HL-60 (cell line): ENCODE results near the gene SPON1.
A peak's percentile ranks its signal among the peaks of the same experiment; 100 is the strongest.

ENCODE experiments used
- DNase-seq, 2 experiments: peaks; one replicate each; pipeline ENCODE4 v3.0.0-alpha.2; 2010 to 2020; ENCODE audit warnings: low read depth in 1 of 2, low spot score in 1 of 2
- H3K27ac ChIP-seq: fragments of 250-450 bp; sonication (Bioruptor Pico); replicated peaks from 2 replicates; pipeline ENCODE4 v1.5.1; 2020; ENCODE audit warnings: mild to moderate bottlenecking, moderate library complexity
- H3K27me3 ChIP-seq: fragments of 250-450 bp; sonication (Bioruptor Pico); 2 replicates; pipeline ENCODE4 v1.5.1; 2021; ENCODE audit warnings: mild to moderate bottlenecking, moderate library complexity; ENCODE audit not compliant: insufficient read depth, poor library complexity, severe bottlenecking
- H3K4me3 ChIP-seq: replicated peaks from 2 replicates; pipeline ENCODE4 v1.5.1; 2011; ENCODE audit warnings: mild to moderate bottlenecking, control low read depth, low read length; ENCODE audit not compliant: insufficient read depth
- GABPA ChIP-seq: IDR thresholded peaks from 2 replicates; pipeline ENCODE4 v1.6.1; 2012; ENCODE audit warnings: low read depth
- POLR2AphosphoS5 ChIP-seq: IDR thresholded peaks from 2 replicates; pipeline ENCODE4 v1.6.1; 2012; ENCODE audit warnings: low read depth
- SPI1 ChIP-seq: IDR thresholded peaks from 2 replicates; pipeline ENCODE4 v1.6.1; 2012; ENCODE audit warnings: low read depth, mild to moderate bottlenecking, borderline replicate concordance
- TF ChIP-seq, protein P1 (sequence below): IDR thresholded peaks from one replicate; pipeline ENCODE4 v1.5.1; 2011; ENCODE audit warnings: low read length, control low read depth, inconsistent platforms; ENCODE audit not compliant: insufficient read depth
- TF ChIP-seq, protein P2 (sequence below): IDR thresholded peaks from 2 replicates; pipeline ENCODE4 v1.6.1; 2012; ENCODE audit warnings: low read depth; ENCODE audit not compliant: insufficient replicate concordance

SPON1 gene

DNA sequence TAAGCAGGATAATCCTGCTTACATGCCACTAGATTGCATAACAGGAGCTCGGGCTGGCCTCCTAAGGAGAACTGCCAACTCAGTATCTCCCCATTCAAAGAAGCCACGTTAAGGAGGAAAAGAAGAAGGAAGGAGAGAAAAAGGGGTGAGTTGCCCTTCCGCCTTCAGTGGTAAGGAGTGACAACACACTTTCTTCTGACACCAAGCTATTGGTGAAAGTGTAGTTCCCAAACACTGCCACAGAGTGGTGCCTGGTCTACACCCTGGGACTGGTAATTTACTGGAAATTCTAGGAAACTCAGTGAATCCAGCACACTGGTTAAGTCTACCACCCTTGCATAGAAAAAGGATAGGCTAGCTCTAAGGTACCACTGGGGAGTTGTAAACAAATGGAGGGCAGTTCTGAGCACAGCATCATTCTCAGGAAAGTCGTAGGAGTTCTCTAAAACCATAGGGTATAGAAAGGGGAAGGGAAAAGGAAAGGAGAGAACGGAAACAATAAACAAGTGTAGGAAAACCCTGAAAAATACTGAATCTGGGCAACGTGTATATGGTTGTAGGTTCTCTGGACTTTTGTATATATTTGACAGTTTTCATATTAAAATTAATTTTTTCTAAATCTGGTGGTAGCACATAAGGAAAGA lies 338.3 kb downstream of the SPON1 start:
- Histone ChIP-seq H3K4me3 (no peak overlapping the region), H3K27me3 (peaks cover 4% of the 10 kb centered on the region), H3K27ac (no peak overlapping the region)
- TF ChIP-seq GABPA (no peak), POLR2AphosphoS5 (no peak), SPI1 (peak; percentile 23; the same call in 1 of the 2 replicates)
- TF ChIP-seq, protein P1, sequence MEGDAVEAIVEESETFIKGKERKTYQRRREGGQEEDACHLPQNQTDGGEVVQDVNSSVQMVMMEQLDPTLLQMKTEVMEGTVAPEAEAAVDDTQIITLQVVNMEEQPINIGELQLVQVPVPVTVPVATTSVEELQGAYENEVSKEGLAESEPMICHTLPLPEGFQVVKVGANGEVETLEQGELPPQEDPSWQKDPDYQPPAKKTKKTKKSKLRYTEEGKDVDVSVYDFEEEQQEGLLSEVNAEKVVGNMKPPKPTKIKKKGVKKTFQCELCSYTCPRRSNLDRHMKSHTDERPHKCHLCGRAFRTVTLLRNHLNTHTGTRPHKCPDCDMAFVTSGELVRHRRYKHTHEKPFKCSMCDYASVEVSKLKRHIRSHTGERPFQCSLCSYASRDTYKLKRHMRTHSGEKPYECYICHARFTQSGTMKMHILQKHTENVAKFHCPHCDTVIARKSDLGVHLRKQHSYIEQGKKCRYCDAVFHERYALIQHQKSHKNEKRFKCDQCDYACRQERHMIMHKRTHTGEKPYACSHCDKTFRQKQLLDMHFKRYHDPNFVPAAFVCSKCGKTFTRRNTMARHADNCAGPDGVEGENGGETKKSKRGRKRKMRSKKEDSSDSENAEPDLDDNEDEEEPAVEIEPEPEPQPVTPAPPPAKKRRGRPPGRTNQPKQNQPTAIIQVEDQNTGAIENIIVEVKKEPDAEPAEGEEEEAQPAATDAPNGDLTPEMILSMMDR: peak; percentile 58
- DNase-seq: peak; percentile 28 to 75

DNA sequence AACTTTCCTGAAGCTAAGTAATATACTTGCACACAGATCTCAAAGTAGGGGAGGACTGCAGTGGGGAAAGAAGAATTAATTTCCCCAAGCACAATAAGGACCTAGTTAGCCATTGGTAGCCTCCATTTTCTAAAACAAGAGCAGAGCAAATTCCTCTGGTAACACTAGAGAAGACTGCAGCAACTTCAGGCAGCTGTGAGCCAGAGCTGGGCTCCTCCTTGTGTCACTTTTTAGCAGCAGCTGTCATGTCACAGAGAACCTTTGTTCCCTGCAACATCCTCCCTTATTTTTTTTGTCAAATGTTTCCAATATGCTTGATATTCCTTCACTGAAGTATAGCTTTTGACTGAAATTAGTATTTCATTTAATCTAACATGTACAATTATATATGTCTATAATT lies 342.1 kb downstream of the SPON1 start:
- no peak for DNase-seq
- Histone ChIP-seq H3K4me3 (no peak overlapping the region), H3K27ac (no peak overlapping the region), H3K27me3 (peaks cover 5% of the 10 kb centered on the region)
- TF ChIP-seq SPI1 (no peak), GABPA (no peak), POLR2AphosphoS5 (no peak)
- TF ChIP-seq, protein P1: no peak
- TF ChIP-seq, protein P2, sequence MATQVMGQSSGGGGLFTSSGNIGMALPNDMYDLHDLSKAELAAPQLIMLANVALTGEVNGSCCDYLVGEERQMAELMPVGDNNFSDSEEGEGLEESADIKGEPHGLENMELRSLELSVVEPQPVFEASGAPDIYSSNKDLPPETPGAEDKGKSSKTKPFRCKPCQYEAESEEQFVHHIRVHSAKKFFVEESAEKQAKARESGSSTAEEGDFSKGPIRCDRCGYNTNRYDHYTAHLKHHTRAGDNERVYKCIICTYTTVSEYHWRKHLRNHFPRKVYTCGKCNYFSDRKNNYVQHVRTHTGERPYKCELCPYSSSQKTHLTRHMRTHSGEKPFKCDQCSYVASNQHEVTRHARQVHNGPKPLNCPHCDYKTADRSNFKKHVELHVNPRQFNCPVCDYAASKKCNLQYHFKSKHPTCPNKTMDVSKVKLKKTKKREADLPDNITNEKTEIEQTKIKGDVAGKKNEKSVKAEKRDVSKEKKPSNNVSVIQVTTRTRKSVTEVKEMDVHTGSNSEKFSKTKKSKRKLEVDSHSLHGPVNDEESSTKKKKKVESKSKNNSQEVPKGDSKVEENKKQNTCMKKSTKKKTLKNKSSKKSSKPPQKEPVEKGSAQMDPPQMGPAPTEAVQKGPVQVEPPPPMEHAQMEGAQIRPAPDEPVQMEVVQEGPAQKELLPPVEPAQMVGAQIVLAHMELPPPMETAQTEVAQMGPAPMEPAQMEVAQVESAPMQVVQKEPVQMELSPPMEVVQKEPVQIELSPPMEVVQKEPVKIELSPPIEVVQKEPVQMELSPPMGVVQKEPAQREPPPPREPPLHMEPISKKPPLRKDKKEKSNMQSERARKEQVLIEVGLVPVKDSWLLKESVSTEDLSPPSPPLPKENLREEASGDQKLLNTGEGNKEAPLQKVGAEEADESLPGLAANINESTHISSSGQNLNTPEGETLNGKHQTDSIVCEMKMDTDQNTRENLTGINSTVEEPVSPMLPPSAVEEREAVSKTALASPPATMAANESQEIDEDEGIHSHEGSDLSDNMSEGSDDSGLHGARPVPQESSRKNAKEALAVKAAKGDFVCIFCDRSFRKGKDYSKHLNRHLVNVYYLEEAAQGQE: no peak

DNA sequence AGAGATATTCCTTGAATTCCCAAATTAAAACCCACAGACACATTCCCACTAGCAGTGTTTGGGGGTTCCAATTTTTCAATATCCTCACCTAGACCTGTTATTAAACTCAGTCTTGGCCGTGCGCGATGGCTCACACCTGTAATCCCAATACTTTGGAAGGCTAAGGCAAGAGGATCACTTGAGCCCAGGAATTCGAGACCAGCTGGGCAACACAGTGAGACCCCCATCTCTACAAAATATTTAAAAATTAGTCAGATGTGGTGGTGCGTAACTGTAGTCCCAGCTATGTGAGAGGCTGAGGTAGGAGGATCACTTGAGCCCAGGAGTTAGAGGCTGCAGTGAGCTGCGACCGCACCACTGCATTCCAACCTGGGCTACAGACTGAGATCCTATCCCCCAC lies 343.1 kb downstream of the SPON1 start:
- H3K27ac ChIP-seq: no peak overlapping the region
- H3K27me3 ChIP-seq: peaks cover 6% of the 10 kb centered on the region
- H3K4me3 ChIP-seq: no peak overlapping the region
- no peak for TF ChIP-seq SPI1
- TF ChIP-seq, protein P1: no peak
- no peak for TF ChIP-seq GABPA
- no peak for TF ChIP-seq POLR2AphosphoS5
- TF ChIP-seq, protein P2: no peak
- no peak for DNase-seq

DNA sequence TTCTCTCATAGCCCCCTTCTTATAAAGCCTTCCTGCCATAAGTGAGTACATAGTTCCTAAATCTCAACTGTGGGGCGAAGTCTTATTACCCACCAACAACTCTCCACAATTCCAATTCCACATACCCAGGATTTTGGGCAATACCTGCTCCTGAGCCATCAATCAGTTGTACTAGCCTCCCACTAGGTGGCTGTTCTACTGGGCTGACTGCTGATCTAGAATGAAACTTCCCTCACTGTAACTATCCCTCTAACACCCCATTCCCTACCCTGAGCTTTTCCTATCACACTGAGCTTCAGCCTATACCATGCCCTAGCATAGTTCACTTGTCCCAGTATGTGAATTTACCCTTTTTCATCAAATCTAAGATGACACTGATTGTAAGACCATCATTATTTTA lies 344.0 kb downstream of the SPON1 start:
- H3K4me3 ChIP-seq: no peak overlapping the region
- H3K27ac ChIP-seq: no peak overlapping the region
- no peak for DNase-seq
- peaks cover 6% of the 10 kb centered on the region for H3K27me3 ChIP-seq
- TF ChIP-seq, protein P2: no peak
- TF ChIP-seq, protein P1: no peak
- TF ChIP-seq POLR2AphosphoS5: no peak
- TF ChIP-seq GABPA: no peak
- TF ChIP-seq SPI1: no peak
